ENCODE results near the gene CEP41. TPM values are rescaled to one million over a fixed set of nuclear protein-coding genes. Genes with fewer than 3 reads are reported as not detected.

Gene CEP41
- total RNA-seq, 2 donors from 2014 or later, result 6.9 to 8.3 TPM

DNA sequence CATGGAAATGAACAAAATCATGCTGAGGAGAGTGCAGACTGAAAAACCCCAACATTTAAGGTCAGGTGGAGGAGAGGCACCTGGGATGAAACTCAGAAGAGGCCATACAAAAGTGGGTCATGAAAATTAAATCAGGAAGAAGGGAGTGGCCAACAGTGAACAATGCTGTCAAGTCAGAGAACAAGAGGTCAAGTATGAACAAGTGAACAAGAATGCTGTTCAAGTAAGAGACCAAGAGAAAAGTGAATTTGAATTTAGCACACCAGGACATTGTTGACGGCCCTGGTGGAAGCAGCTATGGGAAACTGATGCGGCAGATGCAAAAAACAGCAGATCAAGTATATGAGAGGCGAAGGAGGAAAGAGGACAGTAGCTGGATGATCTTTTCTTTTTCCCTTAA, 7.9 kb downstream of the CEP41 start:
- Histone ChIP-seq H3K36me3 (replicated peaks in 1 of 2; ENCODE audit: insufficient read depth in 1 of 2, low read depth in 2 of 2) (no peaks in the 10 kb centered on the region), H3K4me1 (peaks cover 9% of the 10 kb centered on the region), H3K9me3 (no peaks in the 10 kb centered on the region), H3K27ac (no peak overlapping the region), H3K4me3 (no peak overlapping the region), H3K27me3 (no peaks in the 10 kb centered on the region)
- intact Hi-C loops (cut with DNase I), result no loop called here
- DNase-seq (no peak), ATAC-seq (no peak)
- TF ChIP-seq POLR2A (IDR thresholded peaks at IDR 0.05), result no peak
- TF ChIP-seq, protein P1, sequence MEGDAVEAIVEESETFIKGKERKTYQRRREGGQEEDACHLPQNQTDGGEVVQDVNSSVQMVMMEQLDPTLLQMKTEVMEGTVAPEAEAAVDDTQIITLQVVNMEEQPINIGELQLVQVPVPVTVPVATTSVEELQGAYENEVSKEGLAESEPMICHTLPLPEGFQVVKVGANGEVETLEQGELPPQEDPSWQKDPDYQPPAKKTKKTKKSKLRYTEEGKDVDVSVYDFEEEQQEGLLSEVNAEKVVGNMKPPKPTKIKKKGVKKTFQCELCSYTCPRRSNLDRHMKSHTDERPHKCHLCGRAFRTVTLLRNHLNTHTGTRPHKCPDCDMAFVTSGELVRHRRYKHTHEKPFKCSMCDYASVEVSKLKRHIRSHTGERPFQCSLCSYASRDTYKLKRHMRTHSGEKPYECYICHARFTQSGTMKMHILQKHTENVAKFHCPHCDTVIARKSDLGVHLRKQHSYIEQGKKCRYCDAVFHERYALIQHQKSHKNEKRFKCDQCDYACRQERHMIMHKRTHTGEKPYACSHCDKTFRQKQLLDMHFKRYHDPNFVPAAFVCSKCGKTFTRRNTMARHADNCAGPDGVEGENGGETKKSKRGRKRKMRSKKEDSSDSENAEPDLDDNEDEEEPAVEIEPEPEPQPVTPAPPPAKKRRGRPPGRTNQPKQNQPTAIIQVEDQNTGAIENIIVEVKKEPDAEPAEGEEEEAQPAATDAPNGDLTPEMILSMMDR (IDR thresholded peaks at IDR 0.05), result no peak
- 84 to 88% methylated on average over 3 of the region's 3 CpGs for WGBS, 2 donors

DNA sequence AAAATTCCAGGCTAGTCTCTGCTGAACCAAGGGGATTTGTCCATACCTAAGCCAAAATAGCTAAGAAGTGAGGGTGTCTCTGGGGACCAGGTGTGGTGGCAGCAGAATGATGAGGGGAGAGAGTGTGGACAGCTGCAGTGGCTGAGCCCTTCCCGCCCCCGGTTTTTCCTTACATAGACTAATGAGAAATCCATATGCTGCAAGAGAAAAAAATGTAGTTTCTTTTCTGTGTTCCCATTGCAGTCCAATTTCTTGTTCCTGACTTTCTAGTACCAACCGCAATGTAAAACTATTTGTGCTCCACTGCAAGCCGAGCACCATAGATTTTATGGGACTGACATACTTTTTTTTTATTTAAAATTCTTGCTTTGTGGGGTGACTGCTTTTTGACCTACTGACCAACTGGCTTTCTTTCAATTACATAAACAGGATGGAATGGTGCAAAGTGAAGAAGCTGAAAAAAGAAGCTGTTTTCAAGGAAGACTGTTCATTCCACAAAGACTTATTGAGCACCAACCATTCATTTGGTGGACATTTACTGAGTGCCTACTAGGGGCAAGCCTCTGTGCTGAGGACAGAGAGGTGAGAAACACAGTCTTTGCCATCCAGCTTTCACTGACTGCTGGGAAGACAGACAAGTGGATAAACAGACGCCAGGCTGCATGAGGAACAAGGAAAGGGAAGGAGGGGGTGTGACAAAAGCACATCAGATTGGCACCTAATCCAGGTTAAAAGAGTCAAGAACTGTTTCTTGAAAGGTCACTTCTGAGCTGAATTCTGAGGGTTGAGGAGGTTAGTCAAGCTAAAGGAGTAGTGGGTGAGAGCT, 9.8 kb downstream of the CEP41 start:
- WGBS, 2 donors, result 48 to 60% methylated on average over 5 of the region's 5 CpGs
- Histone ChIP-seq H3K27me3 (no peaks in the 10 kb centered on the region), H3K27ac (no peak overlapping the region), H3K4me1 (peaks cover 9% of the 10 kb centered on the region), H3K36me3 (replicated peaks in 1 of 2; ENCODE audit: insufficient read depth in 1 of 2, low read depth in 2 of 2) (no peaks in the 10 kb centered on the region), H3K9me3 (no peaks in the 10 kb centered on the region), H3K4me3 (no peak overlapping the region)
- DNase-seq, result peak in 1 of 4 donors; percentile 18
- intact Hi-C loops (cut with DNase I), result no loop called here
- TF ChIP-seq POLR2A (IDR thresholded peaks at IDR 0.05), result no peak
- TF ChIP-seq, protein P1 (IDR thresholded peaks at IDR 0.05), result no peak
- no peak for ATAC-seq

DNA sequence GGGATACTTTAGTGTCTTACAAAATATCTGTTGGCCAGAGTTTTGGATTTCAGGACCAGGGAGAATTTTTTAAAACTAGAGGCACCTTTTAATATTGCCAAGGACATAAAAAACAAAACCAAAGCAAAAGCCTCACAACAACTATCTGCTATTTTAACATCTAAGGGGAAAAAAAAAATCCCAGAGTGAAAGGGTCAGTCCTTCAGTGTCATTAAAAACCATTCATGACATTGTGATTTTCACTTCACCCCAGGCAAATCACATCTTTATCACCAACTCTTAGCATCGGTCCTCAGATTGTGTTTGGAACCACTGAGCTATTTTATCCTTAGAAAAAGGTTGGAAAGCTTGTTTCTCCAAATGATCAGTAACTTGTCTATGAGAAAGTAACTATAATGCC, 10.7 kb downstream of the CEP41 start:
- TF ChIP-seq, protein P1 (IDR thresholded peaks at IDR 0.05), result no peak
- no peak for TF ChIP-seq POLR2A (IDR thresholded peaks at IDR 0.05)
- Histone ChIP-seq H3K27ac (no peak overlapping the region), H3K4me1 (peaks cover 9% of the 10 kb centered on the region), H3K27me3 (no peaks in the 10 kb centered on the region), H3K9me3 (no peaks in the 10 kb centered on the region), H3K4me3 (no peak overlapping the region), H3K36me3 (replicated peaks in 1 of 2; ENCODE audit: insufficient read depth in 1 of 2, low read depth in 2 of 2) (no peaks in the 10 kb centered on the region)
- intact Hi-C loops (cut with DNase I), result no loop called here
- no peak for ATAC-seq
- DNase-seq, result no peak
- WGBS, 2 donors, result 58 to 66% methylated on average over 1 of the region's 1 CpG

DNA sequence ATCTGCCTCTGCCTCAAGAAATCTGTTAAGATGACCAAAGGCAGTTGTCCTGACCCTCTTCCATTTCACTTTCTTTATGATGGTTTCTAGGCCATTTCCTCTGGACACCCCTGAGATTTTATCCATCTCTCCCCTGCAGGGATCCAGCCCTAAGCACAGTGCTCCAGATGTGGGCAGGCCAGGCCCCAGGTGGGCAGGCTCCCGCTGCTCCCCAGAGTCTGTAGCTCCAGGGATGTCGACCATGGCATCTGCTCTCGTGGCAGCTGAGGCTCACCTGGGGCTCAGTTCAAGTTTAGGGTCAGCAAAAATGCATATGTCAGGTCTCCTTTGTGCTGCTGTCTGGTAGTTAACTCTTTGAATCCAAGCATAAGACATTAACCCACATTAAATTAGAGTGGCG, 11.8 kb downstream of the CEP41 start:
- Histone ChIP-seq H3K4me3 (no peak overlapping the region), H3K27ac (no peak overlapping the region), H3K36me3 (replicated peaks in 1 of 2; ENCODE audit: insufficient read depth in 1 of 2, low read depth in 2 of 2) (no peaks in the 10 kb centered on the region), H3K27me3 (no peaks in the 10 kb centered on the region), H3K9me3 (no peaks in the 10 kb centered on the region), H3K4me1 (peaks cover 9% of the 10 kb centered on the region)
- no peak for TF ChIP-seq POLR2A (IDR thresholded peaks at IDR 0.05)
- TF ChIP-seq, protein P1 (IDR thresholded peaks at IDR 0.05), result no peak
- ATAC-seq (no peak), DNase-seq (no peak)
- 84 to 90% methylated on average over 4 of the region's 4 CpGs for WGBS, 2 donors
- intact Hi-C loops (cut with DNase I), result no loop called here

DNA sequence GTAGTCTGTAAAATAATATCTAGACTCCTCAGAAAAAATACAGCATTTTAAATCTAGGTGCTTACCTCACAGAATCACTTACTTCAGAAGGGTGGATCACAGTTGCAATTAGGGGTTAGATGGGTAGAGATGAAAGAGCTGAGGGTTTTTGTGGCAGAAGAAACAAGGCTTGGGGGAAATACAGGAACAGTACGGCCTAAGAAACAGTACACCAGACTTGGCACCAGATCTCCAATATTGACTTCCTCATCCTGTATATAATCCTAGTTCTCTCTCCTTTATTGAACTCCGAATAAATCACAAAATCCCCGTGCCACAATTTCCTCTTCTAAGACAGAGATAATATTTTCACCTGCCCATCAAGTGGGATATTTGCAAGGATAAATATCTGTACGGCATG, 14.3 kb downstream of the CEP41 start:
- TF ChIP-seq, protein P1 (IDR thresholded peaks at IDR 0.05), result no peak
- no peak for TF ChIP-seq POLR2A (IDR thresholded peaks at IDR 0.05)
- Histone ChIP-seq H3K9me3 (no peaks in the 10 kb centered on the region), H3K27me3 (no peaks in the 10 kb centered on the region), H3K4me3 (no peak overlapping the region), H3K27ac (no peak overlapping the region), H3K4me1 (peaks cover 9% of the 10 kb centered on the region), H3K36me3 (replicated peaks in 1 of 2; ENCODE audit: insufficient read depth in 1 of 2, low read depth in 2 of 2) (no peaks in the 10 kb centered on the region)
- no peak for DNase-seq
- intact Hi-C loops (cut with DNase I), result no loop called here
- ATAC-seq, result no peak
- 65 to 84% methylated on average over 4 of the region's 4 CpGs for WGBS, 2 donors

All from body of pancreas (tissue), 4 donors.